ENCODE data around the gene BRMS1L. TPM values are rescaled to one million over a fixed set of nuclear protein-coding genes. Genes with fewer than 3 reads are reported as not detected.
"Not testable (repeated sequence)": the region's sequence is repeated elsewhere in the genome, so short reads cannot be mapped to it uniquely, and the experiment has no call there.

The BRMS1L gene
- total RNA-seq, 2 experiments from 2014 or later = 5.1 to 5.5 TPM

DNA sequence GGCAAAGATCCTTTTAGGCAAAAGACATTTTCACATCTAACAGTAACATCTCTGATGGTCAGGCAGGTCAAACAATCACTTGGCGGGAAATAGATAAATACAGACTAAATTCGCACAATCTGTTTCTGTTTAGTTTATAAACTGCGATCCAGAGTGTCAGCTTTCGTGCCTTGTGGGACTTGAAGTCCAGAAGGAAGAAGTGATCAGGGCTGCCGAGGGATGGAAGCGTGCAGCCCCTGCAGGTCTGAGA lies 245 bp upstream of the BRMS1L start:
- CTCF ChIA-PET = interaction anchor here (0.6 to 2.5 kb wide), 9 partner anchors 8 to 108 kb away, joined by 3 to 14 read pairs (median 4); partner anchors contain the start of gene RALGAPA1
- Mint-ChIP-seq H3K4me3 (peak overlapping the region; percentile 77), H3K9me3 (ENCODE audit: insufficient read depth) (no peaks in the 10 kb centered on the region), H3K36me3 (ENCODE audit: low read depth) (no peaks in the 10 kb centered on the region), H3K27ac (peak overlapping the region; percentile 73), H3K27me3 (ENCODE audit: low read depth) (no peaks in the 10 kb centered on the region), H3K4me1 (ENCODE audit: low read depth) (peaks cover 26% of the 10 kb centered on the region)
- DNase-seq = no peak
- POLR2A ChIA-PET = interaction anchor here (0.8 to 1.7 kb wide), 5 partner anchors 8 to 703 kb away, joined by 3 to 6 read pairs (median 3); partner anchors contain the start of genes PRORP and RALGAPA1
- ATAC-seq = no peak

DNA sequence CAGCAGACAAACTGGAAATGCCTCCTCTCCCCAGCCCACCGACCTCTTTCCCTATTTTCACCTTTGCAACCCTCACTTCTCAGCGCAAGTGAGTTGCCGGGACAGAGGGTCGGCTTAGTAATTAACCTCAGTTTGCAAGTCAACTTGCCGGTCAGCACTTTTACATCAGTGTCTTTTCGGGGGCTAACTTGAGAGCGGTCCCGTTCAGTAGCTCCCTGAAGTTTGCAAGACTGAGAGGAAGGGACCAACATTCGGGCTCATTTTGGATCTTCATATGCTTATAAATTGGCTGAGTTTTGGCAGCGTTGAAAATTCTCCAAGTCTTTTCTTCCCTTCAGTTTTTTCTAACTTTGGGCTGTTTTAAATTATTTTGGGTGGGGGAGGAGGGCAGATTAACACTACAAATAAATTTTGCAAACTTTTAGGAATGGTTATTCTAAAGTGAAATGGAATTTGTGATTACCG lies 846 bp downstream of the BRMS1L start:
- CTCF ChIA-PET = interaction anchor here (0.8 to 2.5 kb wide), 5 partner anchors 8 to 107 kb away, joined by 3 to 14 read pairs (median 11); no protein-coding TSS in a partner anchor
- DNase-seq (no peak), ATAC-seq (no peak)
- POLR2A ChIA-PET = interaction anchor here (0.5 to 1.7 kb wide), 3 partner anchors 8 to 704 kb away, joined by 3 to 6 read pairs (median 3); partner anchors contain the start of gene PRORP
- no peaks in the 10 kb centered on the region for H3K27me3 Mint-ChIP-seq (ENCODE audit: low read depth)
- peak overlapping the region; percentile 70 for H3K27ac Mint-ChIP-seq
- H3K36me3 Mint-ChIP-seq (ENCODE audit: low read depth) = peaks cover 4% of the 10 kb centered on the region
- no peaks in the 10 kb centered on the region for H3K9me3 Mint-ChIP-seq (ENCODE audit: insufficient read depth)
- H3K4me1 Mint-ChIP-seq (ENCODE audit: low read depth) = peaks cover 24% of the 10 kb centered on the region
- H3K4me3 Mint-ChIP-seq = peak overlapping the region; percentile 77

DNA sequence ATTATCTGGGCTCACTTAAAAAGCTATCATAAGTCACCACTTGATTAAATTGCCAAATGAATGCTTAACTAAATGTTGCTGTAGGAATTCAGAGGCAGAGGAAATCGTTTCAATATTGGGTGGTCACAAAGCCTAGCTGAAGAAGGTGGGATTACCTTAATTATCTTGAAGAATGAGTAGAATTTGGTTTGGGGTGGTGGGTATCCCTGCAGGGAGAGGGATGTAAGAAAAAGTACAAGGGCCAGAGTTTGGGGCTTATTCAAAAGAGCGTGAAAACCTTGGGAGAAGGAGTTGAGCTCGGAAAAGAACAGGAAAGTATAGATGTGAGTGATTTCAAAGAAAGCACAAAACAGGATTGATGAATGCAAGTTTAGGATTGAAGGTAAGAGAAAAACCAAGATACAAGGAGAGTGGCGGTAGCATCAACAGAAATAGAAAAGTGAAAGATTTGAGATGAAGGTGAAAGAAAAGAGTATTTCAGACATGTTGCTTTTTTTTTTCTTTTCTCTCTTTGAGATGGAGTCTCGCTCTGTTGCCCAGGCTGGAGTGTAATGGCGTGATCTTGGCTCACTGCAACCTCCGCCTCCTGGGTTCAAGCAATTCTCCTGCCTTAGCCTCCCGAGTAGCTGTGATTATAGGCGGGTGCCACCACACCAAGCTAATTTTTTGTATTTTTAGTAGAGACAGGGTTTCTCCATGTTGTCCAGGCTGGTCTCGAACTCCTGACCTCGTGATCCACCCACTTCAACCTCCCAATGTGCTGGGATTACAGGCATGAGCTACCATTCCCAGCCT lies 1.7 kb downstream of the BRMS1L start:
- Mint-ChIP-seq H3K36me3 (ENCODE audit: low read depth) (peaks cover 4% of the 10 kb centered on the region), H3K4me1 (ENCODE audit: low read depth) (peaks cover 21% of the 10 kb centered on the region), H3K27ac (no peak overlapping the region), H3K4me3 (peak overlapping the region; percentile 77), H3K27me3 (ENCODE audit: low read depth) (no peaks in the 10 kb centered on the region), H3K9me3 (ENCODE audit: insufficient read depth) (no peaks in the 10 kb centered on the region)
- ChIA-PET CTCF (interaction anchor here (0.8 kb wide), 1 partner anchor 52 kb away, joined by 3 read pairs; no protein-coding TSS in a partner anchor), POLR2A (interaction anchor here (0.6 kb wide), 1 partner anchor 660 kb away, joined by 4 read pairs; no protein-coding TSS in a partner anchor)
- ATAC-seq (no peak), DNase-seq (no peak)

- no peaks in the 10 kb centered on the region for H3K27me3 Mint-ChIP-seq (ENCODE audit: low read depth)
- H3K36me3 Mint-ChIP-seq (ENCODE audit: low read depth) = peaks cover 6% of the 10 kb centered on the region
- ChIA-PET POLR2A (no interaction called here), CTCF (no interaction called here)
- H3K27ac Mint-ChIP-seq = no peak overlapping the region
- ATAC-seq = no peak
- DNase-seq = no peak
- H3K4me1 Mint-ChIP-seq (ENCODE audit: low read depth) = peaks cover 21% of the 10 kb centered on the region
- H3K9me3 Mint-ChIP-seq (ENCODE audit: insufficient read depth) = no peaks in the 10 kb centered on the region
- no peak overlapping the region for H3K4me3 Mint-ChIP-seq
These were observed 3.3 kb downstream of the BRMS1L start for GRCh38 chr14:35829449-35829848.

DNA sequence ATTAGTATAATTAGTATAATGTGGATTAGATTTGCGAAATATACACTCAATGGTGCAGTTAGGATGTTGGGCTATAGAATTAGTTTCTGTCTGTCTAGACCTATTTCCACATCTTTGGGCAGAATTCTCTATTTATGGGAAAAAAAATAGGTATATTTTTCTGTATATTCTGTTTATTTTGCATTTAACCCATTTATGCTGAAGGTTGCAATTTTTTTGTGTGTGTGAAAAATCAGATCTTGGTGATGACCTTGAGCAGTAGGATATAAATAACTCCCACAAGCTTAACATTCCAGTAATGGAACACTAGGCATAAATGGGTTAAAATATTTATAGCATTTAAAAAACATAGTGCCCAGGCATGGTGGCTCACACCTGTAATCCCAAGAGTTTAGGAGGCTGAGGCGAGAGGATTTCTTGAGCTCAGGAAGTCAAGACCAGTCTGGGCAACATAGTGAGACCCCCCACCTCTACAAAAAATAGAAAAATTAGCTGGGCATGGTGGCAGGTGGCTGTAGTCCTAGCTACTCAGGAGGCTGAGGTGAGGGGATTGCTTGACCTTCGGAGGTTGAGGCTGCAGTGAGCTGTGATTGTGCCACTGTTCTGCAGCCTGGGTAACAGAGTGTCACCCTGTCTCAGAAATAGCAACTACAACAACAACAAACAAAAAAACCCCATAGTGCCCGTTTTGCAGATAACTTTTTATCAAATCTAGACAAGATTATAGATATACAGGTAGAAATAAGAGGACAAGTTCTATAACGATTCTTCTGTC lies 9.3 kb downstream of the BRMS1L start:
- Mint-ChIP-seq H3K4me3 (no peak overlapping the region), H3K9me3 (ENCODE audit: insufficient read depth) (no peaks in the 10 kb centered on the region), H3K27me3 (ENCODE audit: low read depth) (no peaks in the 10 kb centered on the region), H3K4me1 (ENCODE audit: low read depth) (no peaks in the 10 kb centered on the region), H3K36me3 (ENCODE audit: low read depth) (peaks cover 43% of the 10 kb centered on the region), H3K27ac (no peak overlapping the region)
- DNase-seq = no peak
- CTCF ChIA-PET = interaction anchor here (1.6 to 2.0 kb wide), 2 partner anchors 9 to 13 kb away, joined by 5 to 14 read pairs; partner anchors contain the start of gene BRMS1L
- POLR2A ChIA-PET = interaction anchor here (1.8 kb wide), 1 partner anchor 9 kb away, joined by 6 read pairs; the partner anchor contains the start of gene BRMS1L
- no peak for ATAC-seq

DNA sequence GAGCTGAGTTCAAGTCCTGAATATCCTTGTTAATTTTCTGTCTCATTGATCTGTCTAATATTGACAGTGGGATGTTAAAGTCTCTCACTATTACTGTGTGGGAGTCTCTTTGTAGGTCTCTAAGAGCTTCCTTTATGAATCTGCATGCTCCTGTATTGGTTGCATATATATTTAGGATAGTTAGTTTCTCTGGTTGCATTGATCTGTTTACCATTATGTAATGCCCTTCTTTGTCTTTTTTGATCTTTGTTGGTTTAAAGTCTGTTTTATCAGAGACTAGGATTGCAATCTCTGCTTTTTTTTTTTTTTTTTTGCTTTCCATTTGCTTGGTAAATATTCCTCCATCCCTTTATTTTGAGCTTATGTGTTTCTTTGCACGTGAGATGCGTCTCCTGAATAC lies 15.6 kb downstream of the BRMS1L start:
- POLR2A ChIA-PET; DNase-seq; H3K27ac Mint-ChIP-seq; ATAC-seq; H3K4me3 Mint-ChIP-seq; H3K4me1 Mint-ChIP-seq (ENCODE audit: low read depth); H3K27me3 Mint-ChIP-seq (ENCODE audit: low read depth): not testable (repeated sequence)
- CTCF ChIA-PET = interaction anchor here (1.0 kb wide), 1 partner anchor 228 kb away, joined by 3 read pairs; no protein-coding TSS in a partner anchor
- Mint-ChIP-seq H3K9me3 (ENCODE audit: insufficient read depth) (peaks cover 21% of the 10 kb centered on the region), H3K36me3 (ENCODE audit: low read depth) (peaks cover 84% of the 10 kb centered on the region)

DNA sequence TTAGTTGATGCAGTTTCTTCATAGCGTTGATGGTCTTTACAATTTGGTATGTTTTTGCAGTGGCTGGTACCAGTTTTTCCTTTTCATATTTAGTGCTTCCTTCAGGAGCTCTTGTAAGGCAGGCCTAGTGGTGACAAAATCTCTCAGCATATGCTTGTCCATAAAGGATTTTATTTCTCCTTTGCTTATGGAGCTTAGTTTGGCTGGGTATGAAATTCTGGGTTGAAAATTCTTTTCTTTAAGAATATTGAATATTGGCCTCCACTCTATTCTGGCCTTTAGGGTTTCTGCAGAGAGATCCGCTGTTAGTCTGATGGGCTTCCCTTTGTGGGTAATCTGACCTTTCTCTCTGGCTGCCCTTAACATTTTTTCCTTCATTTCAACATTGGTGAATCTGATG lies 16.1 kb downstream of the BRMS1L start:
- CTCF ChIA-PET = not testable (repeated sequence)

DNA sequence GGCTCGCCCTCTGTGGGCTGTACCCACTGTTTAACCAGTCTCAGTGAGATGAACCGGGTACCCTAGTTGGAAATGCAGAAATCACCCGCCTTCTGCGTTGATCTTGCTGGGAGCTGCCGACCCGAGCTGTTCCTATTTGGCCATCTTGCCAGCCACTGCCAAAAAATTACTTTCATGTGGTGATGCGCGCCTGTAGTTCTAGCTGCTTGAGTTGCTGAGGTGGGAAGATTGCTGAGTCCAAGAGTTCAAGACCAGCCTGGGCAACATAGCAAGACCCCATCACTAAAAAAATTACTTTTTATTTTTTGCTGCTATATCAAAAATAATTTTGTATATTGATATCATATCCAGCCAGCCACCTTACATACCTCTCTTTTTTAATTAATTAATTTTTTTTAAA lies 18.4 kb downstream of the BRMS1L start:
- CTCF ChIA-PET = interaction anchor here (1.1 kb wide), 1 partner anchor 27 kb away, joined by 3 read pairs; no protein-coding TSS in a partner anchor
- Mint-ChIP-seq H3K4me3 (no peak overlapping the region), H3K36me3 (ENCODE audit: low read depth) (peaks cover 65% of the 10 kb centered on the region), H3K4me1 (ENCODE audit: low read depth) (peaks cover 7% of the 10 kb centered on the region), H3K9me3 (ENCODE audit: insufficient read depth) (peaks cover 21% of the 10 kb centered on the region), H3K27me3 (ENCODE audit: low read depth) (no peaks in the 10 kb centered on the region), H3K27ac (no peak overlapping the region)
- POLR2A ChIA-PET = interaction anchor here (0.6 kb wide), 1 partner anchor 330 kb away, joined by 3 read pairs; no protein-coding TSS in a partner anchor
- no peak for DNase-seq
- ATAC-seq = no peak

More for the DNA sequence above, 16.1 kb downstream of the BRMS1L start:
- H3K4me3 Mint-ChIP-seq; H3K27me3 Mint-ChIP-seq (ENCODE audit: low read depth); POLR2A ChIA-PET; ATAC-seq; H3K27ac Mint-ChIP-seq; H3K4me1 Mint-ChIP-seq (ENCODE audit: low read depth); DNase-seq: not testable (repeated sequence)
- Mint-ChIP-seq H3K9me3 (ENCODE audit: insufficient read depth) (peaks cover 21% of the 10 kb centered on the region), H3K36me3 (ENCODE audit: low read depth) (peaks cover 81% of the 10 kb centered on the region)

DNA sequence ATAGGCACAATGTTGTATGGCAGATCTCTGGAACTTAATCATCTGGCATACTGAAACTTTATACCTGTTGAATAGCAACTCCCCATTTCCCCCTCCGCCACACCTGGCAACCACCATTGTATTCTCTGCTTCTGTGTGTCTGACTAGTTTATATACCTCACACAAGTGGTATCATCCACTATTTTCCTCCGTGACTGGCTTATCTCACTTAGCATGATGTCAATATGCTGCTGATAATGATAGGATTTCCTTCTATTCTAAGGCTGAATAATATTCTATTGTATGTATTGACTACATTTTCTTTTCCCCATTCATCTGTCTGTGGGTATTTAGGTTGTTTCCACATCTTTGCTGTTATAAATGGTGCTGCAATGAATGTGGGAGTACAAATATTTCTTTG lies 21.5 kb downstream of the BRMS1L start:
- Mint-ChIP-seq H3K4me1 (ENCODE audit: low read depth) (peaks cover 7% of the 10 kb centered on the region), H3K36me3 (ENCODE audit: low read depth) (peaks cover 45% of the 10 kb centered on the region), H3K9me3 (ENCODE audit: insufficient read depth) (peaks cover 17% of the 10 kb centered on the region), H3K27ac (no peak overlapping the region), H3K4me3 (no peak overlapping the region), H3K27me3 (ENCODE audit: low read depth) (no peaks in the 10 kb centered on the region)
- DNase-seq (no peak), ATAC-seq (no peak)
- CTCF ChIA-PET = interaction anchor here (1.5 kb wide), 1 partner anchor 223 kb away, joined by 3 read pairs; no protein-coding TSS in a partner anchor
- POLR2A ChIA-PET = no interaction called here

GRCh38 chr14:35849122-35849521 lies 23.0 kb downstream of the BRMS1L start:
- Mint-ChIP-seq H3K27ac (no peak overlapping the region), H3K4me1 (ENCODE audit: low read depth) (peaks cover 7% of the 10 kb centered on the region)

GRCh38 chr14:35851823-35852222 lies 25.7 kb downstream of the BRMS1L start:
- Mint-ChIP-seq H3K36me3 (ENCODE audit: low read depth) (peaks cover 9% of the 10 kb centered on the region), H3K27me3 (ENCODE audit: low read depth) (no peaks in the 10 kb centered on the region), H3K27ac (no peak overlapping the region), H3K4me1 (ENCODE audit: low read depth) (no peaks in the 10 kb centered on the region), H3K4me3 (no peak overlapping the region), H3K9me3 (ENCODE audit: insufficient read depth) (peaks cover 5% of the 10 kb centered on the region)
- ChIA-PET CTCF (interaction anchor here (0.7 to 1.7 kb wide), 3 partner anchors 26 to 93 kb away, joined by 3 read pairs; partner anchors contain the start of gene BRMS1L), POLR2A (no interaction called here)
- DNase-seq (no peak), ATAC-seq (no peak)

More at GRCh38 chr14:35849122-35849521, 23.0 kb downstream of the BRMS1L start:
- no peaks in the 10 kb centered on the region for H3K27me3 Mint-ChIP-seq (ENCODE audit: low read depth)
- peaks cover 30% of the 10 kb centered on the region for H3K36me3 Mint-ChIP-seq (ENCODE audit: low read depth)
- POLR2A ChIA-PET = no interaction called here
- H3K4me3 Mint-ChIP-seq = no peak overlapping the region
- ATAC-seq (no peak), DNase-seq (no peak)
- H3K9me3 Mint-ChIP-seq (ENCODE audit: insufficient read depth) = peaks cover 6% of the 10 kb centered on the region
- CTCF ChIA-PET = no interaction called here
